OCI-LY1 (cell line): ENCODE data around the gene BRME1.

ENCODE experiments used
- H2AFZ ChIP-seq: fragments of 200-600 bp; sonication (generic), shearing (Covaris generic); 2 replicates; pipeline ENCODE4 v1.6.0; 2014; ENCODE audit warnings: antibody characterized with exemption, mild to moderate bottlenecking, low read length
- H3F3A ChIP-seq: fragments of 200-600 bp; sonication (generic), shearing (Covaris generic); 2 replicates; pipeline ENCODE4 v1.6.0; 2014; ENCODE audit warnings: mild to moderate bottlenecking, antibody characterized with exemption, low read length, moderate library complexity; ENCODE audit not compliant: insufficient read depth
- H3K27ac ChIP-seq: fragments of 200-600 bp; sonication (generic); 2 replicates; pipeline ENCODE4 v1.5.1; 2014; ENCODE audit warnings: low read length, mixed run types, mild to moderate bottlenecking, low read depth; ENCODE audit not compliant: poor library complexity, severe bottlenecking
- H3K27me3 ChIP-seq: fragments of 200-600 bp; sonication (generic); 2 replicates; pipeline ENCODE4 v1.6.0; 2014; ENCODE audit warnings: antibody characterized with exemption, mild to moderate bottlenecking, low read length, moderate library complexity; ENCODE audit not compliant: insufficient read depth
- H3K36me3 ChIP-seq: fragments of 200-600 bp; sonication (generic); 2 replicates; pipeline ENCODE4 v1.6.1; 2014; ENCODE audit warnings: mild to moderate bottlenecking, antibody characterized with exemption, low read length, moderate library complexity, mixed read lengths; ENCODE audit not compliant: insufficient read depth
- H3K4me1 ChIP-seq: fragments of 200-600 bp; sonication (generic); 2 replicates; pipeline ENCODE4 v1.5.1; 2014; ENCODE audit warnings: mild to moderate bottlenecking, low read length, moderate library complexity; ENCODE audit not compliant: insufficient read depth, severe bottlenecking
- H3K4me2 ChIP-seq: fragments of 200-600 bp; sonication (generic), shearing (Covaris generic); 2 replicates; pipeline ENCODE4 v1.6.1; 2014; ENCODE audit warnings: low read length
- H3K4me3 ChIP-seq: fragments of 200-600 bp; sonication (generic); 2 replicates; pipeline ENCODE4 v1.5.1; 2014; ENCODE audit warnings: low read length, low read depth, mild to moderate bottlenecking, mixed read lengths; ENCODE audit not compliant: poor library complexity, severe bottlenecking
- H3K79me2 ChIP-seq: fragments of 200-600 bp; shearing (Covaris generic); 2 replicates; pipeline ENCODE4 v1.6.1; 2016; ENCODE audit warnings: mixed run types, low read length, mixed read lengths; ENCODE audit not compliant: insufficient read depth
- H3K9ac ChIP-seq: fragments of 200-600 bp; sonication (generic), shearing (Covaris generic); 2 replicates; pipeline ENCODE4 v1.6.1; 2014; ENCODE audit warnings: mild to moderate bottlenecking, low read length, mixed read lengths
- H3K9me2 ChIP-seq: fragments of 200-600 bp; sonication (generic), shearing (Covaris generic); 2 replicates; pipeline ENCODE4 v1.6.1; 2014; ENCODE audit warnings: low read depth, mild to moderate bottlenecking, low read length, mixed read lengths
- H3K9me3 ChIP-seq: fragments of 200-600 bp; shearing (Covaris generic); 2 replicates; pipeline ENCODE4 v1.6.1; 2014; ENCODE audit warnings: low read length, mixed read lengths
- H4K20me1 ChIP-seq: fragments of 200-600 bp; sonication (generic), shearing (Covaris generic); 2 replicates; pipeline ENCODE4 v1.6.0; 2016; ENCODE audit warnings: mild to moderate bottlenecking, low read length; ENCODE audit not compliant: insufficient read depth
- EZH2 ChIP-seq: fragments of 200-600 bp; sonication (generic), shearing (Covaris generic); IDR thresholded peaks from 2 replicates; pipeline ENCODE4 v1.8.0; 2017; ENCODE audit warnings: borderline replicate concordance, mixed run types, mild to moderate bottlenecking, antibody characterized with exemption, low read length, moderate library complexity, mixed read lengths
- TF ChIP-seq, protein P1 (sequence below): fragments of 200-600 bp; sonication (generic), shearing (Covaris generic); IDR thresholded peaks from 2 replicates; pipeline ENCODE4 v1.5.1; 2017; ENCODE audit warnings: mild to moderate bottlenecking, antibody characterized with exemption, low read length, moderate library complexity, mixed read lengths

BRME1 gene

DNA sequence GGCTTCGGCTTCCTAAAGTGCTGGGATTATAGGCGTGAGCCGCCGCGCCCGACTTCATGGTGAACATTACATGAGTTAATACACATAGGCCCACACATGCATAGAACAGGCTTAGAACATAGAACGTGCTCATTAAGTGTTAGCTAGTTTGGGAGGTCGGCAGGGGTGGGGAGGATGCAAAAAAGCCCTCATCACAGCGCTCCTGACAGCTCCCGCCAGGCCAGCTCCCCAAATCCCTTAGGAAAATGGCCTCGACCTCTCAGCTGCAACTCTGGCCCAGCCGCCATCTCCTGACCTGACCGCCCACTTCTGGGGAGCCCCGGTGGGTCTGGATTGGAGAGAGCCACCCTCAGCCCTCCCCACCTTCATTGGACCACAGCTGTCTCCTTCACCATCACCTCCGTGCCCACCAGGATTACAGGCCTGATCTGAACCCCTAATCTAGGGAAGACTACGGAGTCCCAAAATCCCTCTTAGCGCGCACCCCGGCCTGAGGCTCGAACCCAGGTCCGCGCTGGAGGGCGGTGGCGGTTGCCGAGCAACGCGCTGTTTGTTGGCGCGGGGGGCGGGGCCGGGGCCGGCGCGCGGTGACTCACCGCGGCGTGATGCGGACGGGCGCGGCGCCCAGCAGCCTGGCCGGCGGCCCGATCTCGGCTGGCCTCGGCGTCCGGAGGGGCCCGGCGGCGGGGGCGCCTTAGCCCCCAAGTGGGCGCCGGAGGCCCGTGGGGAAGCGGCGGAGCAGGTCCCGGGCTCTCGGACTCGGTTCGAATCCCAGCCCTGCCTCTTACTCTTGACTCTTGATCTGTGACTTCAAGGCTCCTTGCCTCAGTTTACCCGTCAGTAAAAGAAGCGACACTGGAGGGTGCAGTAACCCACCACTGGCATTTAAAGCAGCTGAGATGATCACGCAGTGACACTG is 55.7 kb downstream of the BRME1 start:
- no peak overlapping the region for H3K4me3 ChIP-seq
- no peaks in the 10 kb centered on the region for H3F3A ChIP-seq
- no peaks in the 10 kb centered on the region for H3K79me2 ChIP-seq
- H3K9ac ChIP-seq: no peak overlapping the region
- no peak overlapping the region for H3K27ac ChIP-seq
- H3K9me2 ChIP-seq: no peaks in the 10 kb centered on the region
- no peak overlapping the region for H2AFZ ChIP-seq
- H4K20me1 ChIP-seq: no peaks in the 10 kb centered on the region
- peaks cover 26% of the 10 kb centered on the region for H3K4me1 ChIP-seq
- H3K27me3 ChIP-seq: 0 out of 2 replicates have a peak, but pooled peaks cover 3% of the 10 kb centered on the region
- no peaks in the 10 kb centered on the region for H3K9me3 ChIP-seq
- no peaks in the 10 kb centered on the region for H3K36me3 ChIP-seq
- peak overlapping the region; percentile 48; the same call in 1 of the 2 replicates for H3K4me2 ChIP-seq
- TF ChIP-seq EZH2: no peak
- TF ChIP-seq, protein P1, sequence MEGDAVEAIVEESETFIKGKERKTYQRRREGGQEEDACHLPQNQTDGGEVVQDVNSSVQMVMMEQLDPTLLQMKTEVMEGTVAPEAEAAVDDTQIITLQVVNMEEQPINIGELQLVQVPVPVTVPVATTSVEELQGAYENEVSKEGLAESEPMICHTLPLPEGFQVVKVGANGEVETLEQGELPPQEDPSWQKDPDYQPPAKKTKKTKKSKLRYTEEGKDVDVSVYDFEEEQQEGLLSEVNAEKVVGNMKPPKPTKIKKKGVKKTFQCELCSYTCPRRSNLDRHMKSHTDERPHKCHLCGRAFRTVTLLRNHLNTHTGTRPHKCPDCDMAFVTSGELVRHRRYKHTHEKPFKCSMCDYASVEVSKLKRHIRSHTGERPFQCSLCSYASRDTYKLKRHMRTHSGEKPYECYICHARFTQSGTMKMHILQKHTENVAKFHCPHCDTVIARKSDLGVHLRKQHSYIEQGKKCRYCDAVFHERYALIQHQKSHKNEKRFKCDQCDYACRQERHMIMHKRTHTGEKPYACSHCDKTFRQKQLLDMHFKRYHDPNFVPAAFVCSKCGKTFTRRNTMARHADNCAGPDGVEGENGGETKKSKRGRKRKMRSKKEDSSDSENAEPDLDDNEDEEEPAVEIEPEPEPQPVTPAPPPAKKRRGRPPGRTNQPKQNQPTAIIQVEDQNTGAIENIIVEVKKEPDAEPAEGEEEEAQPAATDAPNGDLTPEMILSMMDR: no peak

DNA sequence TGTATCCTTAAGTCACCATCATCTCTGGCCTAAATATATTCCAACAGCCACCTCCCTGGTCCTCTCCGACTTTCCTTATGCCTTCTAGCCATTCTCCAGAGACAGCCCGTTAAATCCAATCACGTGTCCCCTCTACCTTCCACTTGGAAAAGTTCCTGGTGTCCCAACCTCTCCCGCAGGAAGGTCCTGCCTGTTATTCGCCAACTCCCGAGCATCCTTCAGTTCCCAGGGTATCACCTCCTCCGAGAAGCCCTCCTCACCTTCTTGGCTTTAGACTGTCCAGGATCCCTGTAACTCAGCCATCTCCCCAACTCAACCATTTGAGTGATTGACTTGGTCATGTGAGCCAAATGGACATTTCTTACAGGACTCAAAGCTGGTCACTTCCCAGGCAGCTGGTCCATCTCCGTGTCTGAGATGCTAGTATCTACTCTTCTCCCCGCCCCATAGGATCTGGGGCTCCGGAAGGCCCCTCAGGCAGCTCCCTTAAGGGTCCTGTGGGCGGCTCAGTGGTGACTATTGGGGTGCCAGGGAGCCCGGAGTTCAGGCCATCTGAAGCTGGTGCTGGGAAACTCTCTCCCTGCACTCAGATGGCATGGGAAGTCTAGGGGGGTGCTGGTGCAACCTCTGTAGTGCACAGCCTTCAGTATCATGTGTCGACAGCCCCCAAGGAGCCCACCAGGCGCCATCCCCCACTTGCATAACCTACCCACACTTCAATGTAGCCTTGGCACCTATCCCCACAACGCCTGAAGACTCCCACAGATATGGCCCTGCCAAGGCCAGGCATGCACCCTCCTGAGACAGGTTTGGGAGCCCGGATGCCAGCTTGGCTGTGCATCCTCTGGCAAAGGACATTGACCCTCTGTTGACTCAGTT is 56.9 kb downstream of the BRME1 start:
- Histone ChIP-seq H3K27me3 (0 out of 2 replicates have a peak, but pooled peaks cover 3% of the 10 kb centered on the region), H3K9ac (no peak overlapping the region), H3K79me2 (no peaks in the 10 kb centered on the region), H3F3A (no peaks in the 10 kb centered on the region), H3K9me3 (no peaks in the 10 kb centered on the region), H3K4me2 (no peak overlapping the region), H3K4me1 (peaks cover 26% of the 10 kb centered on the region), H3K4me3 (no peak overlapping the region), H3K36me3 (no peaks in the 10 kb centered on the region), H4K20me1 (no peaks in the 10 kb centered on the region), H3K9me2 (no peaks in the 10 kb centered on the region), H3K27ac (no peak overlapping the region), H2AFZ (no peak overlapping the region)
- TF ChIP-seq, protein P1: no peak
- TF ChIP-seq EZH2: no peak

GRCh38 chr19:13848340-13848677 is 57.6 kb downstream of the BRME1 start:
- no peaks in the 10 kb centered on the region for H3K36me3 ChIP-seq
- H3K79me2 ChIP-seq: no peaks in the 10 kb centered on the region
- H3K4me2 ChIP-seq: no peak overlapping the region
- no peak overlapping the region for H2AFZ ChIP-seq
- no peaks in the 10 kb centered on the region for H3K9me2 ChIP-seq
- H3K4me3 ChIP-seq: no peak overlapping the region
- TF ChIP-seq, protein P1: no peak
- TF ChIP-seq EZH2: no peak
- no peak overlapping the region for H3K27ac ChIP-seq
- no peaks in the 10 kb centered on the region for H4K20me1 ChIP-seq
- no peaks in the 10 kb centered on the region for H3F3A ChIP-seq
- H3K27me3 ChIP-seq: 0 out of 2 replicates have a peak, but pooled peaks cover 3% of the 10 kb centered on the region
- H3K9ac ChIP-seq: no peak overlapping the region
- H3K9me3 ChIP-seq: no peaks in the 10 kb centered on the region
- H3K4me1 ChIP-seq: peaks cover 26% of the 10 kb centered on the region
